SK-N-SH (cell line): ENCODE data around the gene SLCO4A1. TPM values are rescaled to one million over a fixed set of nuclear protein-coding genes. Genes with fewer than 3 reads are reported as not detected.

Experiments
- CTCF ChIA-PET: fragments of 300-600, 350-600 bp; formaldehyde crosslinking; extraction: SDS; loops from one replicate; lab custom pipeline; 2021; lab: Yijun Ruan, JAX
- POLR2A ChIA-PET: fragments of 350-600 bp; sonication (Branson Sonifier 250); formaldehyde crosslinking; extraction: SDS; loops from one replicate; lab custom pipeline; 2020; ENCODE audit warnings: antibody characterized with exemption, inconsistent platforms; lab: Yijun Ruan, JAX
- DNase-seq: peaks from one replicate; pipeline ENCODE4 v3.0.0; 2012
- H2AFZ ChIP-seq: fragments of 200-600 bp; sonication (generic); 2 replicates; pipeline ENCODE4 v1.8.1; 2016; ENCODE audit warnings: antibody characterized with exemption, mild to moderate bottlenecking, low read depth
- H3F3A ChIP-seq: fragments of 200-600 bp; sonication (generic); replicated peaks from 2 replicates; pipeline ENCODE3; 2016; ENCODE audit warnings: antibody characterized with exemption, mild to moderate bottlenecking; ENCODE audit not compliant: insufficient read depth
- H3K27ac ChIP-seq, 2 experiments: fragments of 200-500 bp in 1 of 2; fragments of 200-600 bp in 1 of 2; sonication (Bioruptor generic) in 1 of 2; sonication (generic), shearing (Covaris generic) in 1 of 2; 2 replicates each; pipeline versions ENCODE4 v1.5.1 to v1.6.1; 2014 to 2016; ENCODE audit warnings: low read depth in 2 of 2, inconsistent platforms in 1 of 2, low read length in 1 of 2, mild to moderate bottlenecking in 1 of 2, mixed read lengths in 1 of 2
- H3K27me3 ChIP-seq: fragments of 200-600 bp; sonication (generic), shearing (Covaris generic); 2 replicates; pipeline ENCODE4 v1.6.1; 2016; ENCODE audit warnings: mixed run types; ENCODE audit not compliant: insufficient read depth
- H3K36me3 ChIP-seq, 2 experiments: fragments of 200-500 bp in 1 of 2; fragments of 200-600 bp in 1 of 2; sonication (Bioruptor generic) in 1 of 2; sonication (generic) in 1 of 2; replicated peaks in 1 of 2; 2 replicates each; pipeline versions ENCODE3 to v1.5.1; 2014 to 2016; ENCODE audit warnings: low read length in 1 of 2, mild to moderate bottlenecking in 1 of 2; ENCODE audit not compliant: insufficient read depth in 2 of 2, control insufficient read depth in 1 of 2
- H3K4me1 ChIP-seq, 2 experiments: fragments of 200-500 bp in 1 of 2; fragments of 200-600 bp in 1 of 2; sonication (Bioruptor generic) in 1 of 2; sonication (generic), shearing (Covaris generic) in 1 of 2; 2 replicates each; pipeline versions ENCODE4 v1.5.1 to v1.6.1; 2014 to 2016; ENCODE audit warnings: low read depth in 1 of 2, low read length in 1 of 2, mixed run types in 1 of 2; ENCODE audit not compliant: insufficient read depth in 2 of 2, control insufficient read depth in 1 of 2
- H3K4me2 ChIP-seq: fragments of 200-600 bp; sonication (generic), shearing (Covaris generic); 2 replicates; pipeline ENCODE4 v1.6.1; 2017; ENCODE audit warnings: mixed run types
- H3K4me3 ChIP-seq, 2 experiments: fragments of 200-500 bp in 1 of 2; fragments of 200-600 bp in 1 of 2; sonication (Bioruptor generic) in 1 of 2; sonication (generic), shearing (Covaris generic) in 1 of 2; 2 replicates each; pipeline versions ENCODE4 v1.5.1 to v1.8.1; 2014 to 2016; ENCODE audit warnings: low read depth in 2 of 2, inconsistent platforms in 1 of 2, low read length in 1 of 2, mild to moderate bottlenecking in 1 of 2, mixed read lengths in 1 of 2, moderate library complexity in 1 of 2
- H3K79me2 ChIP-seq: fragments of 200-600 bp; sonication (generic); 2 replicates; pipeline ENCODE4 v1.8.1; 2017; ENCODE audit warnings: mild to moderate bottlenecking; ENCODE audit not compliant: insufficient read depth
- H3K9ac ChIP-seq: fragments of 200-600 bp; sonication (generic); 2 replicates; pipeline ENCODE4 v1.6.1; 2017; ENCODE audit warnings: mixed run types
- H3K9me2 ChIP-seq: fragments of 200-600 bp; sonication (generic); 2 replicates; pipeline ENCODE4 v1.6.1; 2017; ENCODE audit warnings: mixed run types
- H3K9me3 ChIP-seq: fragments of 200-600 bp; sonication (generic); 2 replicates; pipeline ENCODE4 v1.6.1; 2017; ENCODE audit warnings: mixed run types, mild to moderate bottlenecking, moderate library complexity
- H4K20me1 ChIP-seq: fragments of 200-600 bp; sonication (generic); 2 replicates; pipeline ENCODE4 v1.6.1; 2017; ENCODE audit warnings: mild to moderate bottlenecking, mixed run types; ENCODE audit not compliant: insufficient read depth
- CHD2 ChIP-seq: fragments of 150-350 bp; IDR thresholded peaks from 2 replicates; pipeline ENCODE4 v1.6.1; 2018; ENCODE audit warnings: low read length; ENCODE audit not compliant: partially characterized antibody
- FOSL2 ChIP-seq: IDR thresholded peaks from 2 replicates; pipeline ENCODE4 v1.4.0; 2012; ENCODE audit warnings: low read depth, mild to moderate bottlenecking, moderate library complexity, borderline replicate concordance
- FOXM1 ChIP-seq: IDR thresholded peaks from 2 replicates; pipeline ENCODE4 v1.4.0; 2012; ENCODE audit warnings: low read depth, mild to moderate bottlenecking
- GABPA ChIP-seq: IDR thresholded peaks from 2 replicates; pipeline ENCODE4 v1.4.0; 2012; ENCODE audit warnings: low read depth, mild to moderate bottlenecking
- MAX ChIP-seq: IDR thresholded peaks from 2 replicates; pipeline ENCODE4 v1.4.0; 2012; ENCODE audit warnings: low read depth
- RFX5 ChIP-seq: IDR thresholded peaks from 2 replicates; pipeline ENCODE4 v1.6.1; 2012; ENCODE audit warnings: mild to moderate bottlenecking, improper control_type of control experiment, low read length
- WGBS: methylation state at CpG from one replicate; pipeline ENCODE4 v1.1.6; 2017; ENCODE audit warnings: low lambda C conversion rate; 5-methylcytosine and 5-hydroxymethylcytosine counted together
- polyA plus RNA-seq, 3 experiments: library from polyadenylated mRNA; depleted of rRNA; stranded (reverse); fragments of >200 nt; gene quantifications; 2 replicates each; pipeline ENCODE4 v1.2.3, GENCODE V29; 2012

SLCO4A1 gene
- polyA plus RNA-seq, 1 of the 3 experiments (the other 2 are of a cell fraction): 0.33 TPM

DNA sequence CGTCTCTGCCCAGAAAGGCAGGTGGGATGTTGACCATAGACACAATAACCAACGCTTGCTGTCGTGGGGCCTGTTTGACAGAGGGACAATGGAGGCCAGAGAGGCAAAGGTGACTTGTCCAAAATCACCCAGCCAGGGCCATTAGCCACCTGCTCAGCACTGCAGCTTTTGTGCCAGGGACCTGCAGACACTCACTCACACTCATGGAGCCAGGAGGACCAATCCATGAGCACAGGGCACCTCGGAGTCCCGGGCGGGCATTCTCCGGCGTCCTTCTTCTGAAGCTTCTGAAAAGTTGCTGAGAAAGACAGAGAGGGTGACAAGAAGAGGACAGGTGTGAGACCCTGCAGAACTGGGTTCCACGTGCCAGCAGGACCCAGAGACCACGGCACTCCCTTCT, 45.4 kb upstream of the SLCO4A1 start:
- Histone ChIP-seq H3K4me2 (no peak overlapping the region), H3K27me3 (no peaks in the 10 kb centered on the region), H3K27ac (no peak overlapping the region), H3F3A (no peaks in the 10 kb centered on the region), H3K9ac (no peak overlapping the region), H3K79me2 (no peaks in the 10 kb centered on the region), H2AFZ (no peak overlapping the region), H3K9me3 (no peaks in the 10 kb centered on the region), H3K36me3 (no peaks in the 10 kb centered on the region), H3K4me1 (no peaks in the 10 kb centered on the region; a peak in 1 of 4 replicates), H3K4me3 (no peak overlapping the region), H4K20me1 (no peaks in the 10 kb centered on the region), H3K9me2 (no peaks in the 10 kb centered on the region)
- POLR2A ChIA-PET: no interaction called here
- TF ChIP-seq FOXM1: no peak
- CTCF ChIA-PET: interaction anchor here (1.4 to 3.5 kb wide), 2 partner anchors 20 to 47 kb away, joined by 3 to 22 read pairs; no protein-coding TSS in a partner anchor
- 52% methylated on average over 10 of the region's 10 CpGs for WGBS
- DNase-seq: no peak

- 61% methylated on average over 14 of the region's 15 CpGs for WGBS
- Histone ChIP-seq H3K9me3 (no peaks in the 10 kb centered on the region), H3K79me2 (no peaks in the 10 kb centered on the region)
Measured at GRCh38 chr20:62597416-62598115, 44.7 kb upstream of the SLCO4A1 start.

DNA sequence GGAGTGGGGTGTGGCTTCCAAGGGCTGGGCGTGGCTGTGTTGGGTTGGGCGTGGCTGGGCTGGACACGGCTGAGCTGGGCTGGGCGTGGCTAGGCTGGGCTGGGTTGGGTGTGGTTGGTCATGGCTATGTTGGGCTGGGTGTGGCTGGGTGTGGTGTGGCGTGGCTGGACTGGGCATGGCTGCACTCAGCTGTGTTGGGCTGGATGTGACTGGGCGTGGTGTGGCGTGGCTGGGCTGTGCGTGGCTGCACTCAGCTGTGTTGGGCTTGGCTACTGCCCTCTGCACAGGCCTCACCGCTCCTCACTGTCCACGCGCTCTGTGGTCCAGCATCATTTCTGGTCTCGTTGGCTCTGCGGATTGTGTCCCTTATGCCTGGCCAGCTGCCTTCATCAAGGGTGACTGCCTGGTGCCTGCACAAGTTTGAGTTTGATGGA, 43.5 kb upstream of the SLCO4A1 start:
- H3K4me2 ChIP-seq: no peak overlapping the region
- no peak for DNase-seq
- no peak overlapping the region for H3K4me3 ChIP-seq
- H3K9ac ChIP-seq: no peak overlapping the region
- H3K79me2 ChIP-seq: no peaks in the 10 kb centered on the region
- no peaks in the 10 kb centered on the region for H4K20me1 ChIP-seq
- H3K36me3 ChIP-seq: no peaks in the 10 kb centered on the region
- H3K4me1 ChIP-seq: peaks cover 7 to 8% of the 10 kb centered on the region in 2 experiments; a peak in 3 of 4 replicates
- H3K27ac ChIP-seq: no peak overlapping the region
- WGBS: 77% methylated on average over 11 of the region's 13 CpGs
- no peak overlapping the region for H2AFZ ChIP-seq
- H3K9me3 ChIP-seq: no peaks in the 10 kb centered on the region
- ChIA-PET CTCF (interaction anchor here (0.6 to 3.5 kb wide), 4 partner anchors 18 to 99 kb away, joined by 3 to 22 read pairs (median 3); no protein-coding TSS in a partner anchor), POLR2A (no interaction called here)
- H3K9me2 ChIP-seq: no peaks in the 10 kb centered on the region
- H3F3A ChIP-seq: no peaks in the 10 kb centered on the region
- TF ChIP-seq CHD2 (no peak), MAX (no peak), FOSL2 (no peak), RFX5 (no peak)
- no peaks in the 10 kb centered on the region for H3K27me3 ChIP-seq

More at GRCh38 chr20:62597416-62598115, 44.7 kb upstream of the SLCO4A1 start:
- Histone ChIP-seq H3K9ac (no peak overlapping the region), H3K36me3 (no peaks in the 10 kb centered on the region), H2AFZ (no peak overlapping the region), H3F3A (no peaks in the 10 kb centered on the region), H3K4me3 (no peak overlapping the region), H4K20me1 (no peaks in the 10 kb centered on the region), H3K27me3 (no peaks in the 10 kb centered on the region), H3K9me2 (no peaks in the 10 kb centered on the region), H3K27ac (no peak overlapping the region), H3K4me2 (no peak overlapping the region), H3K4me1 (no peaks in the 10 kb centered on the region; a peak in 1 of 4 replicates)
- ChIA-PET CTCF (interaction anchor here (1.0 to 3.5 kb wide), 3 partner anchors 9 to 60 kb away, joined by 3 to 22 read pairs (median 4); no protein-coding TSS in a partner anchor), POLR2A (no interaction called here)
- no peak for TF ChIP-seq GABPA
- no peak for DNase-seq
